CD4-positive, alpha-beta T cell treated with Interleukin-17A for 1 hour (primary cell): ENCODE data around the gene VPS18.
A peak's percentile ranks its signal among the peaks of the same experiment; 100 is the strongest.
"Not testable (repeated sequence)": the region's sequence is repeated elsewhere in the genome, so short reads cannot be mapped to it uniquely, and the experiment has no call there.

Experiments used
- DNase-seq: peaks from one replicate; pipeline ENCODE4 v3.0.0-alpha.2; 2020

VPS18 gene, protein sequence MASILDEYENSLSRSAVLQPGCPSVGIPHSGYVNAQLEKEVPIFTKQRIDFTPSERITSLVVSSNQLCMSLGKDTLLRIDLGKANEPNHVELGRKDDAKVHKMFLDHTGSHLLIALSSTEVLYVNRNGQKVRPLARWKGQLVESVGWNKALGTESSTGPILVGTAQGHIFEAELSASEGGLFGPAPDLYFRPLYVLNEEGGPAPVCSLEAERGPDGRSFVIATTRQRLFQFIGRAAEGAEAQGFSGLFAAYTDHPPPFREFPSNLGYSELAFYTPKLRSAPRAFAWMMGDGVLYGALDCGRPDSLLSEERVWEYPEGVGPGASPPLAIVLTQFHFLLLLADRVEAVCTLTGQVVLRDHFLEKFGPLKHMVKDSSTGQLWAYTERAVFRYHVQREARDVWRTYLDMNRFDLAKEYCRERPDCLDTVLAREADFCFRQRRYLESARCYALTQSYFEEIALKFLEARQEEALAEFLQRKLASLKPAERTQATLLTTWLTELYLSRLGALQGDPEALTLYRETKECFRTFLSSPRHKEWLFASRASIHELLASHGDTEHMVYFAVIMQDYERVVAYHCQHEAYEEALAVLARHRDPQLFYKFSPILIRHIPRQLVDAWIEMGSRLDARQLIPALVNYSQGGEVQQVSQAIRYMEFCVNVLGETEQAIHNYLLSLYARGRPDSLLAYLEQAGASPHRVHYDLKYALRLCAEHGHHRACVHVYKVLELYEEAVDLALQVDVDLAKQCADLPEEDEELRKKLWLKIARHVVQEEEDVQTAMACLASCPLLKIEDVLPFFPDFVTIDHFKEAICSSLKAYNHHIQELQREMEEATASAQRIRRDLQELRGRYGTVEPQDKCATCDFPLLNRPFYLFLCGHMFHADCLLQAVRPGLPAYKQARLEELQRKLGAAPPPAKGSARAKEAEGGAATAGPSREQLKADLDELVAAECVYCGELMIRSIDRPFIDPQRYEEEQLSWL

DNA sequence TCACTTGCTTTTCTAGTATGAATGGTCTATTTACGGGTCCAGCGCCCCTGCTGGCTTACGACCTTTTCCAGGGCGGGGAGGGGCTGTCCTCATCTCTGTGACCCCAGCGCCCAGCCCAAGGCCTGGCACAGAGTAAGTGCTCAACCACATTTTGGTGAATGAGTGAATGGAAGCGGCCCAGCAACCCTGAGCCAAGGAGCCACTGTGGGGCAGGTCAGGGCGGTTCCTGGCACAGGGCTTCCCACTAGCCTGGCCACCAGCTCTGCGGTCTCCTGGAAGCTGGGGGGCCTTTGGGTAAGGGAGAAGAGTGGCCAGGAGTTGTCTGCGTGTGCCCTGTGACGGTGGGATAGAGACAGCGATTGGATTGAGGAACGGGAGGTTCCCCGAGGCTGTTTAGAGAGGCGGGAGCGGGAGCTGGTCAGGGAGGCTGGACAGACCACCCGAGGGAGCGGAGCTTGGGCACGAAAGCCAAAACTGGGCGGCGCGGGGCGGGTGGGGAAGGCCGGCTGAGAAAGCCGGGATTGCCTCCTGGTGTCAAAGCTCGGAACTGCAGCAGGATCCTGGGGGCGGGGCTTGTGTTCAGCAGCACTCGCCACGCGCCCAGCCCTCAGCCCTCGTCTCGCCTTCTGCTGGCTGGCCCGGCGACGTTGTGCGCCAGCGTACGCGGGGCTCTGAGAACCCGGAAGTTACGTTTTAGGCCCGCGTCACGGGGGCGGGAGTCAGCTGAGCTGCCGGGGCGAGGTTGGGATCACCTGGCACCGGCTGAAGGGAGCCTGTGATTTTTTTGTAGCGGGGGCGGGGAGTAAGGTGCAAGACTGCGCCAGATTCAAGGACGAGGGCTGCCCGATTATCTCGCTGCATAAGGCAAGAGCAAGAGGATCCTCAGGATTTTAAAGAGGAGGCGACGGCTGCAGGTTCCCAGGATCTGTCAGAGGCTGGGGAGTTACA, at the start of gene VPS18:
Gene VPS18, plus strand, starts transcription at position 718 of the 948 bp plus-strand sequence. CDS start 319 bp downstream, outside the sequence.
- DNase-seq: peak; percentile 98

DNA sequence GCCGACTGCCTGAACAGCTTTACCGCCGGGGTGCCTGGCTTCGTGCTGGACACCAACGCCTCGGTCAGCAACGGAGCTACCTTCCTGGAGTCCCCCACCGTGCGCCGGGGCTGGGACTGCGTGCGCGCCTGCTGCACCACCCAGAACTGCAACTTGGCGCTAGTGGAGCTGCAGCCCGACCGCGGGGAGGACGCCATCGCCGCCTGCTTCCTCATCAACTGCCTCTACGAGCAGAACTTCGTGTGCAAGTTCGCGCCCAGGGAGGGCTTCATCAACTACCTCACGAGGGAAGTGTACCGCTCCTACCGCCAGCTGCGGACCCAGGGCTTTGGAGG, 49.6 kb upstream of the VPS18 start:
- peak; percentile 24 for DNase-seq

DNA sequence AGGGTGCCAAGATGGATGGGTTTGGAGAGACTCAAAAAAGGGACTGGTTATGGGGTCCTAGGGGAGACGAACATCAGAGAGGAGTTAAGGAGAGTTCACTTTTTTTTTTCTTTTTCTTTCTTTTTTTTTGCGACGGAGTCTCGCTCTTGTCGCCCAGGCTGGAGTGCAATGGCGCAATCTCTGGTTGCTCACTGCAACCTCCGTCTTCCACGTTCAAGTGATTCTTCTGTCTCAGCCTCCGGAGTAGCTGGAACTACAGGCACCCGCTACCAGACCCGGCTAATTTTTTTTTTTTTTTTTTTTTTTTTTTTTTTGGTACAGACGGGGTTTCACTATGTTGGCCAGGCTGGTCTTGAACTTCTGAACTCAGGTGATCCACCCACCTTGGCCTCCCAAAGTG, 49.2 kb upstream of the VPS18 start:
- no peak for DNase-seq

DNA sequence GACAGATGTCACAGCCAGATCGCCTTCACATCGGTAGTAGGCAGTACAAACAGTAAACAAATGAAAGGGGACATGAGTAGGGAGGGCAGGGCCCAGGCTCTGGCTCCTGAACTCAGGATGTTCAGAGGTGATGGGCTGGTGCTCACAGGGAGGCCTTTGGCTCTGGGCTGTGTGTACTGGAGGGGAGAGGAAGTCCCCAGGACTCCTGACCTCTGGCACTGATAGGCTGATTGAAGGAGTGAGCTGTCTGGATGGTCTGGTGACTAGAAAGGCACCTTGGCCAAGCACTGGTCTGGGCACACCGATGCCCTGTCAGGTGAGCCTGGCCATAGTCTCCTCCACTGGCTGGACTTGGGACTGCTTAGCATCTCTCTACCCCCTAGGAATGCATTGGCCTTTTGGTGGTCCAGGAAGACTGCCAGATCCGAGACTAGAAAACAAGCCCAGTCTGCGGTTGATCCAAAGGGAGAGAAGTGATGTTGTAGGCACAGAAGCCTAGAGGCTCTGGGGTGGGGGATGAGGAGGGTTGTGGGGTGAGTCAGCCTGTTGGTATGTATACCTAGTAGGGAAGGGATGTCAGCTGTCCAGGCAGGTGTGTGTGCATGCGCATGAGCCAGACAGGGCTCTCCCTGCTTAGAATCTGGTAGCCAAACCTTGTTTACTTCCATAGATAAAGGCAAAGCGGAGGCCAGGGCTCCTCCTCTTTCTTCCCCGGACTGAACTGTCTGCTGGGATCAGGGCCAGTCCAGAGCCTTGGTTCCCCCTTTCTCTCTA, 48.6 kb upstream of the VPS18 start:
- DNase-seq: no peak

DNA sequence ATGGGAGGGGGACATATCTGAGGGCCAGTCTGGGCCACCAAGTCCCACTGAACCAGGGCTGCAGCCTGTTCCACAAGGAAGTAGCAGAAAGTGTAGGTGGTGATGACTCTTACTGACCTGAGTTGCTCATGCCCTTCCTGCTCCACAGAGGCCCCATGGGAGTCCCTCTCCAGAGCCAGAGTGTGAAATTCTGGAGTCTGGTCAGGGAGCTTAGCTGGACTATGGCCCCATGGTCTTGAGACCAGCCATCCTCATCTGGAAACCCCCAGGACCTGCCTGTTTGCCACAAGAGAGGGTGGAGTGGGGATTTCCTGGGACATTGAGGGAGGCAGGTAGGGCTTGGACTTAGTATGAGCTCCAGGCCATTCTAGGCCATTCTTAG, 47.4 kb upstream of the VPS18 start:
- no peak for DNase-seq

DNA sequence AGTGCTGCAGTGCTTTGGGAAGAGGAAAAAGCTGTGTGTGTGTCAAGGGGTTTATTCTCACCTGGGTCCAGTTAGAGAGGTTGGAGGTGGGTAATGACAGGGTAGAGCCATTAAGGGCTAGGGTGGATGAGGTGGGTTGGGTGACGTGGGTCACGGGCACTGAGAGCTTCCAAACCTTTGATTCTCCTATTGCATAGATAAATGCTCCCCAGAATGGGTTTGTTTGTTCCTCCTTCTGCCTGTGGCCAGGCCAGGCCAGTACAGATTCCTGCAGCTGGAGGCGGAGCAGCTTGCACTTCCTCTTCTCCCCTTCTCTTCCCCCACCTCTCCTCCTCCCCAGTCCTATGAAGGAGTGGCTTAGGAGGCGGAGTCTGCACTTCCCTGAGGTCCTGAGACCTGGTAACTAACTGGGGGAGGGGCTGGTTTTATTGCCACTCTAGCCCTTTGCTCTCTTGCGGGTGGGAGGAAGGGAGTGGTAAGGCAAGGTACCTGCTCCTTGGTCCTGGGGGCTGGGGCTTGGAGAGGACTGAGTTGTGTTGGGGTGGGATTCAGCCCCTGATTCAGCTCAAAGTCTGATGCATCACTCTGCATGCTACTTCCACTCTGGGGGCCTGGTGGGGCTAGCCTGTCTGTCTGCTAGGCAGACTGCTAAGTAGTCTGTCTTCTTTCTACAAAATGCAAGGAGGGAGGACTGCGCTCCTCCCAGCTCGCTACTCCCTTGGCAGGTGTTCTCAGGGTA, 46.9 kb upstream of the VPS18 start:
- DNase-seq: peak; percentile 10

DNA sequence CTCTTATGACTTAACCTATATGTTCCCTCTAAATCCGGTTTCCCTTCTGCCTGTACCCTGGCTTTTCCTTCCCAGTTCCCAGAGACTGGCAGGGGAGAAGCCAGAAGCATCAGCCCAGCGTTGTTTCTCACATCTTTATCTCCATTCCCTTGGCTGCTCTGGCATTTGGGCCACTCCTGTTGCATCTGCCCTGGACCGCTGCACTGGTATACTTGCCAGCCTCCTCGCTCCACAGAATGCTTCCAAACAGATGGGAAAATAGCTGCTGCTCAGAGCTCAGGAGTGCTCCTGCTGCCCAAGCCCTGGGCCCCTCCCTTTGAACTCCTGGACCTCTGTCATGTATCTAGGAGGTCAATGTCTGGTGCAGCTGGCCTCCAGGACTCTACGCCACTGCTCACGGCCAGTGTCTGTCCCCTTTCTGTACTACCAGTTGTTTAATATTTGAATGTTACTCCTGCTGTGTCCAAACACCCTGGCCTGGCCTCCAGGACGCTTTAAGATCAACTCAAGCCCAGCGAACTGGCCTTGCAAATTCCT, 43.6 kb upstream of the VPS18 start:
- no peak for DNase-seq

DNA sequence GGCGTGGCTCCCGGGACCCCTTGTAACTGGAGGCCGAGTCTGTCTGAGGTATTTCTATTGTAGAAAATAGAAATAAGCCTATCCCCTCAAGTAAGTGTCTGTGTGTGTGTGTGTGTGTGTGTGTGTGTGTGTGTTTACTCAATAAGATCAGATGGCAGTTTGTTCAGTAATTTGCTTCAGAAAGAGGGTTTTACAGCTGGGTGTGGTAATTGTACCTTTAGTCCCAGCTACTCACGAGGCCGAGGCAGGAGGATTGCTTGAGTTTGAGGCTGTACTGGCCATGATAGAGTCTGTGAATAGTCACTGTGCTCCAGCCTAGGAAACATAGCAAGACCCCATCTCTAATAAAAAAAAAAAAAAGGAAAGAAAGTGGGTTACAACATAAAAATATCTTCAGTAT, 41.7 kb upstream of the VPS18 start:
- no peak for DNase-seq

DNA sequence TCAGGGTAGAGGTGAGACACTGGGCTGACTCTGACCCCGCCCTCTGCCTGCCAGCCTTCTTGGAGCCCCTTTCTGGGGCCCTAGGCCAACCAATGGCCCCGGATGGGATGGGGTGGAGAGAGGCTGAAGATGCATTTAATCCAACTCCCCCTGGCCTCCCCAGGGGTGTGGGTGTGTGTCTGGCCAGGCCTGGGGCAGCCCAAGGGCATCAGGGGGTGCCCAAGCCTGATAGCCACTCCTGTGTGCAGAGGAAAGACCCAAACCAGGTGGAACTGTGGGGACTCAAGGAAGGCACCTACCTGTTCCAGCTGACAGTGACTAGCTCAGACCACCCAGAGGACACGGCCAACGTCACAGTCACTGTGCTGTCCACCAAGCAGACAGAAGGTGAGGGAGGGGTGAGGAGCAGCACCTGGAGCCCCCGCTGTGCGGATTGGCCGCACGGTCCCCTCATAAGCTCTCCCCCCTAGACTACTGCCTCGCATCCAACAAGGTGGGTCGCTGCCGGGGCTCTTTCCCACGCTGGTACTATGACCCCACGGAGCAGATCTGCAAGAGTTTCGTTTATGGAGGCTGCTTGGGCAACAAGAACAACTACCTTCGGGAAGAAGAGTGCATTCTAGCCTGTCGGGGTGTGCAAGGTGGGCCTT, 40.9 kb upstream of the VPS18 start:
- DNase-seq: no peak

DNA sequence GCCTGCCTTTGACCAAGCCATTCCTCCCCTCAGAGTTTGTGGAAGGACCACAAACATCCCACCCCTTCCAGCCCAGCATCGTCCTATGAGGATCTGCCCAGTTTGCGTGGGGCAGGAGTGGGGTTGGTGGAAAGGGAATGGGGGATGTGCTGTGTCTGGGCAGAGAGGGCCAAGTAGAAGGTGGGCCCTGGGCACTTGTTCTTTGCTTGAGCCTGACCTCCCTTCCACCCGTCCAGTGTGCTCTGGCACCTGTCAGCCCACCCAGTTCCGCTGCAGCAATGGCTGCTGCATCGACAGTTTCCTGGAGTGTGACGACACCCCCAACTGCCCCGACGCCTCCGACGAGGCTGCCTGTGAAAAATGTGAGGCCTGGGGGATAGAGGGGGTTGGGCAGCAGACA, 40.1 kb upstream of the VPS18 start:
- DNase-seq: no peak

DNA sequence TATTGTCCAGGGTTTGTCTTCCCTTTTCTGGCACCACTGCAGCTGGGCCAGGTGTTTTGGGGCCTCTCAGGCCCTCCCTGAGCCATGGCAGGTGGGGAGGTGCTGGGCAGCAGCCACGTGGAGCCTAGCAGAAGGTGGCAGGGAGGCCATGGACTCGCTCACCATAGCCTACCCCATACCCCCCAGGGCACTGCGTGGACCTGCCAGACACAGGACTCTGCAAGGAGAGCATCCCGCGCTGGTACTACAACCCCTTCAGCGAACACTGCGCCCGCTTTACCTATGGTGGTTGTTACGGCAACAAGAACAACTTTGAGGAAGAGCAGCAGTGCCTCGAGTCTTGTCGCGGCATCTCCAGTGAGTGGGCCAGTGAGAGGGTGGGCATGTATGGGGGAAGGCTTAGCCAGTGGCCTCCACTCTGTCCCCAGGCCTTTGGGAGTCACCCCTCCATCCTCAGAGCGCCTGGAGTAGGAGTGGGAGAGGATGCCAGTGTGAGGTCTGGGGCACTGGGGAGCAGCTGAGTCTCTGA, 38.5 kb upstream of the VPS18 start:
- no peak for DNase-seq

DNA sequence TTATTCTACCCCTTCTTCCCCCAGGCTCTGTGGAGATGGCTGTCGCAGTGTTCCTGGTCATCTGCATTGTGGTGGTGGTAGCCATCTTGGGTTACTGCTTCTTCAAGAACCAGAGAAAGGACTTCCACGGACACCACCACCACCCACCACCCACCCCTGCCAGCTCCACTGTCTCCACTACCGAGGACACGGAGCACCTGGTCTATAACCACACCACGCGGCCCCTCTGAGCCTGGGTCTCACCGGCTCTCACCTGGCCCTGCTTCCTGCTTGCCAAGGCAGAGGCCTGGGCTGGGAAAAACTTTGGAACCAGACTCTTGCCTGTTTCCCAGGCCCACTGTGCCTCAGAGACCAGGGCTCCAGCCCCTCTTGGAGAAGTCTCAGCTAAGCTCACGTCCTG, 37.5 kb upstream of the VPS18 start:
- DNase-seq: no peak

DNA sequence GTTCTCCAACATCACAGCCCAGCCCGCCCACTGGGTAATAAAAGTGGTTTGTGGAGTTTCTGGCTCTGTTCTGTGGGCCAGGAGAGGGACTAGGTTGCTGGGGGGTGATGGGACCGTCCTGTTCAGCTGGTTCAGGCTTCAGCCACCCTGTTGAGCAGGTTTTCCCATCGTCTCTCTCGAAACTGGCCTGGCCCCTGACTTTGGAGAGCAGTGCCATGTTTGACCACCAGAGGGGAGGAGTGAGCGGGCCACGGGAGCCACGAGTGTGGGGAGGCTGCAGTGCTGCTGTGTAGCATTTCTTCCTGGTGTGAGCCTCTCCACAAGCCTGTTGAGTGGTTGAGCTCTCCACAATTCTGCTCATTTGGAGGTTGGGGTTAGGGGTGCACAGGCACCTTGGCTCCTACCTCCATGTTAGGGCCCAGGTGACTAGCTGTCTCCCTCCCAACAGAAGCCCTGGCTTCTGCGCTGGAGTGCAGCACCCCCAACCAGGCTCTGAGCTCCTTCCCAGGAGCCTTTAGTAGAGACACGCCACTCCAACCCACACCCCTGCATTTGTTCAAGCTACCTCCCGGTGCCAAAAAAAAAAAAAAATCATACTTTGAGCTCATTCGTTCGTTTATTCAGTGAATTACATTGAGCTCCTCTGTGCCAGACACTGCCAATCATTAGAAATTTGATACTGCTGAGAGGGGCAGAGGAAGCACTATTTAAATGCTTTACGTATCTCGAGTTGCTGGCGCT, 36.5 kb upstream of the VPS18 start:
- peak; percentile 85 for DNase-seq

DNA sequence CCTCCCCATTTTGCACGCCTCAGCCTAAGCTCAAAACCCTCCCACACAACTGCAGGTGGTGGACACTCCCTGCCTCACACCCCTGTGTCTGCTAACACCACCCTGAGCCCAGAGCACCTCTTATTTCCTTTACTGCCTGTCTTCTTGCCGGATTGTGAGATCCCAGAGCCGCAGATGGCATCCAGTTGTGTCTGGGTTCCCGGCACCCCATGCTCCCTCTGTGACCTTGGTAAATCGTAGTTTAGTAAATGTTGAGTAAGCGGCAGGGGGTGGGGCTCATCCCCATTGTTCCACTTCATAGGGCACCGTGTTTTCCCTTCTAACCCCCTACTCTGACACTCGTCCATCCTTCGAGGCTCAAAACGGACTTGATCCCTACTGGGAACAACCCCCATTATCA, 35.5 kb upstream of the VPS18 start:
- no peak for DNase-seq

DNA sequence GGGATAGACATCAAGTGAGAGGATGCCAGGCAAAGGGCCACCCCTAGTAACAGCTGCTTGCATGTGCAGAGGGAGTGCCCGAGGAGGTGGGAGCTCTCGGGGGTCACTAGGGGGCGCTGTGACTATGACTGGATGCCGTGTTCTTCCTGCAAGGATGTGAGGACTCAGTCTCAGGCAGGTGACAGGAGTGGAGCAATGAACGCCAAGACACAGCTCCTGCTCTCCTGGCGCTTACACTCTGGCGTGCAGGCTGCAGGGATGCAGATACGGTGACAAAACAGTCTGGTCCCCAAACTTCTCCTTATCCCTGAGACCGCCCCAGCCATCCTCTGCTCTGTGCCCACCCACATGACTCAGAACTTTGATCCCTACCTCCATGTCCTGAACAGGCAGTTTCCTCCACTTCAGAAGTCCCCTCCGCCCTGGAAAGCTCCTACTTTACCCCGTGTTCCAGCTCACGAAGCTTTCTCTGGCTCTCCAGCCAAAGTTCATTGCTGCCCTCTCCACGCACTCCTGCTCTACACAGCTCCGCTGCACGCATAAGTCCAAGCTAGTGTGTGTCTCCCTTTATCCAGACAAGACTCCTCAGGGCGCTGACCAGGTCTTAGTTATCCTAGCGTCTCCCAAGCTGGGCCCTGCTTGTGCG, 34.9 kb upstream of the VPS18 start:
- peak; percentile 83 for DNase-seq

DNA sequence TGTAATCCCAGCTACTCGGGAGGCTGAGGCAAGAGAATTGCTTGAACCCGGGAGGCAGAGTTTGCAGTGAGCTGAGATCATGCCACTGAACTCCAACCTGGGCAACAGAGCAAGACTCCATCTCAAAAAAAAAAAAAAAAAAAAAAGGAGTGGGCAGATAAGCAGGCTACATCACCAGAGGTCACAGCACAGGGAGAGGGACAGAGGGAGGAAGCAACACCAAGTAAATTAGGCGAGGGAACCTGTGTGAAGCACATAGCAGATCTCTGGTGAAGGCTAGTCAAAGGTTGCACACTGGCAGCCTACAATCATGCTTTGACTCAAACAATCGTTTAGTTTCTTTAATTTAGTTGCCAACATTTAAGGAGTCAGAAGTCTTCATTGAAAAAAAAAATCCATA, 33.1 kb upstream of the VPS18 start:
- not testable (repeated sequence) for DNase-seq

DNA sequence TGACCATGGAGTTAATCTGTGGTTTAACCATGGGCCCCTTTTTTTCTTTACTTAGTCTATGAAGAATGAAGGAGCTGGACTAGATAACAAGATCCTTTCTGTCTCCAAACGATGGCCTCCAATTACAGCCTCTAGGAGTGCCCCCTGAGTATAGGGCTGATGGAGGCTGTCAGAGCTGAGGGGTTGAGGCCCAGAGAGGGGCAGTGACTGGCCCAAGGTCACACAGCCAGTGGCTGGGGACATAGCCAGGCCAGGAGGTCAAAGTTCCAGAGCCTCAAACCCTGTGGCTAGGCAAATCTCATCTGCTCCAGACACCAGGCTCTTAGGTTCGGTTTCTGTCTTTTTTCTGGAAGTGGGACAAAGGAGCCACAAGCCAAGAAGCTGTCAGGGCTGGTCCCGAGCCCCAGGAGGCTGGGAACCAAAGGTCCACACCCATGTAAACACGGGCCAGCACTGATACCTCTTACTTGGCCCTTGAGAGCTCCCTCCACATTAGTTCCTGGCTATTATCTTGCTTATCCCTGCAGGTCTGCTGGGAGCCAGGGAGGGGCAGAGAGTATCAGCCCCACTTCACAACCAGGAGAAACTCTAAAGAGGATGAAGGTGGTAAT, 30.5 kb upstream of the VPS18 start:
- DNase-seq: no peak

DNA sequence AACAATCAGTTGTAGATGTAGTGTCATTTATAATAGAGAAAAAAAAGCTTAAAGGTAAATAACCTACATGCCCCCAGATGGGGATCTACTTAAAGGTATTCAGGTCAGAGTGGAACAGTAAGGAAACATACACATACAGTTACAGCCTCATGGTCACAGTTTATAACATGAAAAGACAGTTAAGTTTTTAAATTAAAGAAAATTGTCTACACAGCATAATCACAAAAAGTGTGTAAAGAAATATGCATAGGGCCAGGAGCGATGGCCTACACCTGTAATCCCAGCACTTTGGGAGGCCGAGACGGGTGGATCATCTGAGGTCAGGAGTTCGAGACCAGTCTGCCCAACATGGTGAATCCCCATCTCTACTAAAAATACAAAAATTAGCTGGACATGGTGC, 27.1 kb upstream of the VPS18 start:
- no peak for DNase-seq

DNA sequence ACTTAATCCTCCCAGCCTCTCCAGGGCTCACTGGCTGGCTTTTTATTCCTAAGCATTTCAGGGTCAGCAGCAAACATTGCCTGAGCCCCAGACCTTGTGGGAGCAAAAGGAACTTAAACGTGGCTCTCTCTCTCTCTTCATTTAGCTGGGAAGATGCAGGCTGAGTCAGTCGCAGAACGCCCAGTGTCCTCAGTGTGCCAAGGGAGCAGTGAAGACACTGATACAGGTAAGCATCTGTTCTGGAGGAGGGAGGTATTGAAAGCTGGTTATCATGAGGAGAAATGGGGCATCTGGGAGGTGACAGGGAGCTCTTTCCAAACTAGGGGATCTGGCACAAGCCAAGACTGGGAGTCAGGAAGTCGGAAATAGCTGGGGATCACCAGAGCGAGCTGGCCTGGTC, 24.6 kb upstream of the VPS18 start:
- no peak for DNase-seq
